HG03060 (cell line): ENCODE data around the gene TAF7L.

Source experiments
- ATAC-seq: cut with Tn5 transposase; IDR thresholded peaks from one replicate; pipeline ENCODE4 v1.9.1; 2021; ENCODE audit warnings: low read depth, moderate number of reproducible peaks; ENCODE audit not compliant: unreplicated experiment

TAF7L gene

GRCh38 chrX:101223226-101223625 lies 67.9 kb downstream of the TAF7L start:
- no peak for ATAC-seq

GRCh38 chrX:101220662-101221260 lies 70.4 kb downstream of the TAF7L start:
- no peak for ATAC-seq

- no peak for ATAC-seq
Measured at GRCh38 chrX:101219864-101220346, 71.2 kb downstream of the TAF7L start.

GRCh38 chrX:101219116-101219863 lies 71.8 kb downstream of the TAF7L start, which contains the start of gene DRP2:
DRP2 (plus strand) TSS chrX:101219786; CDS start chrX:101231648, 11,862 bp downstream.
- no peak for ATAC-seq
